ENCODE measurements around the gene SLC7A6OS. TPM values are rescaled to one million over a fixed set of nuclear protein-coding genes. Genes with fewer than 3 reads are reported as not detected.

The SLC7A6OS gene
- polyA plus RNA-seq, 3 donors: 9.3 to 10.5 (median 9.7) TPM

GRCh38 chr16:68298907-68299561 lies 11.7 kb downstream of the SLC7A6OS start:
- Histone ChIP-seq H4K20me1 (ENCODE audit: insufficient read depth, low read length) (peaks cover 28% of the 10 kb centered on the region), H3K9me3 (replicated peaks in 1 of 2; ENCODE audit: control insufficient read depth in 1 of 2, insufficient read depth in 1 of 2, low read length in 2 of 2) (no peaks in the 10 kb centered on the region), H3K27me3 (ENCODE audit: control insufficient read depth in 2 of 2, insufficient read depth in 2 of 2, low read length in 2 of 2) (no peaks in the 10 kb centered on the region), H3K4me2 (replicated peaks; ENCODE audit: extremely low read depth, low read length, poor library complexity, severe bottlenecking) (no peak overlapping the region), H3K79me2 (ENCODE audit: insufficient read depth, low read length) (peaks cover 4% of the 10 kb centered on the region), H3K4me1 (ENCODE audit: control insufficient read depth in 1 of 2, insufficient read depth in 2 of 2, low read length in 2 of 2) (peaks cover 11 to 13% of the 10 kb centered on the region in 2 donors), H3K27ac (ENCODE audit: low read depth in 1 of 2, low read length in 2 of 2) (peak overlapping the region in 1 of 2 donors; percentile 0), H3K36me3 (replicated peaks in 1 of 2; ENCODE audit: control insufficient read depth in 1 of 2, insufficient read depth in 2 of 2, low read length in 2 of 2) (peaks cover 85 to 100% of the 10 kb centered on the region in 2 donors), H3K4me3 (replicated peaks in 1 of 3; ENCODE audit: low read depth in 2 of 3, low read length in 3 of 3) (no peak overlapping the region), H2AFZ (ENCODE audit: insufficient read depth, low read depth, low read length, poor library complexity, severe bottlenecking) (no peak overlapping the region), H3K9ac (ENCODE audit: insufficient read depth, low read length, poor library complexity, severe bottlenecking) (no peak overlapping the region)
- no peak overlapping the region for H3K4me3 Mint-ChIP-seq
- 90% methylated on average over 2 of the region's 5 CpGs for WGBS (ENCODE audit: insufficient coverage)
- DNase-seq: no peak
- H3K4me1 Mint-ChIP-seq: peaks cover 15% of the 10 kb centered on the region
- peak overlapping the region in 3 of 7 donors; percentile 40 to 70 (median 61) for H3K27ac Mint-ChIP-seq
- intact Hi-C loops (cut with micrococcal nuclease): no loop called here
- TF ChIP-seq CTCF (IDR thresholded peaks at IDR 0.05): no peak
- no peaks in the 10 kb centered on the region for H3K27me3 Mint-ChIP-seq (ENCODE audit: low read depth in 3 of 3)
- H3K36me3 Mint-ChIP-seq: peaks cover 91 to 98% of the 10 kb centered on the region in 2 donors
- no peaks in the 10 kb centered on the region for H3K9me3 Mint-ChIP-seq

GRCh38 chr16:68298312-68298711 lies 12.4 kb downstream of the SLC7A6OS start:
- 92% methylated on average over 2 of the region's 3 CpGs for WGBS (ENCODE audit: insufficient coverage)
- intact Hi-C loops (cut with micrococcal nuclease): no loop called here
- peaks cover 4% of the 10 kb centered on the region for H3K79me2 ChIP-seq (ENCODE audit: insufficient read depth, low read length)
- Mint-ChIP-seq H3K36me3 (peaks cover 89 to 97% of the 10 kb centered on the region in 2 donors), H3K4me1 (peaks cover 15% of the 10 kb centered on the region), H3K9me3 (no peaks in the 10 kb centered on the region), H3K27ac (peak overlapping the region in 2 of 7 donors; percentile 33 to 52), H3K27me3 (ENCODE audit: low read depth in 3 of 3) (no peaks in the 10 kb centered on the region), H3K4me3 (no peak overlapping the region)
- H3K4me1 ChIP-seq (ENCODE audit: control insufficient read depth in 1 of 2, insufficient read depth in 2 of 2, low read length in 2 of 2): peaks cover 11 to 13% of the 10 kb centered on the region in 2 donors
- no peaks in the 10 kb centered on the region for H3K27me3 ChIP-seq (ENCODE audit: control insufficient read depth in 2 of 2, insufficient read depth in 2 of 2, low read length in 2 of 2)
- H2AFZ ChIP-seq (ENCODE audit: insufficient read depth, low read depth, low read length, poor library complexity, severe bottlenecking): no peak overlapping the region
- H3K36me3 ChIP-seq (replicated peaks in 1 of 2; ENCODE audit: control insufficient read depth in 1 of 2, insufficient read depth in 2 of 2, low read length in 2 of 2): peaks cover 85 to 100% of the 10 kb centered on the region in 2 donors
- H3K9me3 ChIP-seq (replicated peaks in 1 of 2; ENCODE audit: control insufficient read depth in 1 of 2, insufficient read depth in 1 of 2, low read length in 2 of 2): no peaks in the 10 kb centered on the region
- no peak overlapping the region for H3K4me2 ChIP-seq (replicated peaks; ENCODE audit: extremely low read depth, low read length, poor library complexity, severe bottlenecking)
- peaks cover 21% of the 10 kb centered on the region for H4K20me1 ChIP-seq (ENCODE audit: insufficient read depth, low read length)
- H3K4me3 ChIP-seq (replicated peaks in 1 of 3; ENCODE audit: low read depth in 2 of 3, low read length in 3 of 3): no peak overlapping the region
- no peak for DNase-seq
- H3K9ac ChIP-seq (ENCODE audit: insufficient read depth, low read length, poor library complexity, severe bottlenecking): no peak overlapping the region
- peak overlapping the region in 1 of 2 donors; percentile 0 for H3K27ac ChIP-seq (ENCODE audit: low read depth in 1 of 2, low read length in 2 of 2)
- TF ChIP-seq CTCF (IDR thresholded peaks at IDR 0.05): no peak
